ENCODE measurements around the gene GMEB1. TPM values are rescaled to one million over a fixed set of nuclear protein-coding genes. Genes with fewer than 3 reads are reported as not detected.

Gene GMEB1
- total and polyA plus RNA-seq, 2 donors (not counting 1 experiment from before 2014, with no cell fraction given): 7.5 to 21.7 TPM

DNA sequence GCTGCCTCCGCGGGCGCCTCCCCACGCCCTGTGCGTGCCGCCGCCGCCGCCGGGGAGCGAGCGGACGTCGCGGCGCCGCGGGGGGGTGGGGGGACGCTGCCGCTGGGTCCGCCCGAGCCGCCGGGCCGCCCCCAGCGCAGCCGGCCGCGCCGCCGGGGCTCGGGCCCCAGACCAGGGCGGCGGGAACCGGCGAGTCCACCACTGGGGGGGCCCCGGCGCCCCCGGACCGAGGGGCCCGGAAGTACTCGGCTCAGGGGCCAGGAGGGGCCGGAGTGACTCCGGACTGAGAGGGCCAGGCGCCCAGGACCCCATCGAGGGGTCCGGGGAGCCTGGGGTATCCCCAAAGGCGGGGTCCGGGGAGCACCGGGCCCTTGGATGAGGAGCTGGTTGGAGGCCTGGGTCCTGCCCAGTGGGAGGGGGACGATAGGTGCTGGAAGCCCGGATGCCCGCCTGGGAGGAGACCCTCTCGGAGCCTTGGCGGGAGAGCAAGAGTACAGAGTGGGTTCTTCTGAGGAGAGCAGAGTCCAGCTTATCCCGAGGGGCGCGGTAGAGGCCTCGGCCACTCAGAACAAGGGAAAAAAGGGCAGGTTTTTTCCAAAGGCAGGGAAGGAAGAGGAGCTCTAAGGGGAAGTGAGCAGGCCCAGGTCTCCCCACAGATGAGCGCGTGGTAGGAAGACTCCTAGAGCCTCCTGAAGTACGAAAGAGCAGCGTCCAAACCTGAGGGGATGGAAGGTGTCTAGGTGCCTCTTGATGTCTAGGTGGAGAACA lies 556 bp downstream of the GMEB1 start:
- H3K27me3 Mint-ChIP-seq: no peaks in the 10 kb centered on the region
- DNase-seq (peak; percentile 82), ATAC-seq (ENCODE audit: low read depth) (peak; percentile 79)
- WGBS (ENCODE audit: insufficient coverage): under 1% methylated on average over 63 of the region's 63 CpGs
- peaks cover 19% of the 10 kb centered on the region for H3K4me1 Mint-ChIP-seq
- peaks cover 5 to 24% of the 10 kb centered on the region in 2 donors for H3K4me1 ChIP-seq (ENCODE audit: control insufficient read depth in 2 of 2, insufficient read depth in 2 of 2, low read length in 2 of 2)
- H3K79me2 ChIP-seq (ENCODE audit: control insufficient read depth, insufficient read depth, low read length): peaks cover 38% of the 10 kb centered on the region
- no peaks in the 10 kb centered on the region for H4K20me1 ChIP-seq (ENCODE audit: control insufficient read depth, insufficient read depth, low read length, poor library complexity, severe bottlenecking)
- H3K27ac ChIP-seq (ENCODE audit: low read length in 2 of 2): peak overlapping the region; percentile 95 to 98
- peak overlapping the region; percentile 96 for H3K4me2 ChIP-seq (replicated peaks; ENCODE audit: low read depth, low read length, poor library complexity, severe bottlenecking)
- H3K4me3 Mint-ChIP-seq: peak overlapping the region; percentile 94
- ChIA-PET CTCF (interaction anchor here (1.5 to 3.8 kb wide), 5 partner anchors 21 to 208 kb away, joined by 5 to 23 read pairs (median 8); partner anchors contain the start of genes RNU11, TAF12 and YTHDF2), POLR2A (interaction anchor here (0.8 to 3.2 kb wide), 9 partner anchors 20 to 512 kb away, joined by 4 to 67 read pairs (median 6); partner anchors contain the start of genes MED18, RCC1, RNU11 and SRSF4)
- peak overlapping the region; percentile 68 to 95 (median 93) for H3K4me3 ChIP-seq (ENCODE audit: control extremely low read depth in 1 of 5, extremely low read depth in 1 of 5, insufficient read depth in 1 of 5, low read depth in 2 of 5, low read length in 4 of 5)
- TF ChIP-seq EZH2 (IDR thresholded peaks at IDR 0.05; ENCODE audit: borderline replicate concordance, insufficient read depth, low read depth, low read length, poor library complexity, severe bottlenecking): no peak
- TF ChIP-seq, protein P1, sequence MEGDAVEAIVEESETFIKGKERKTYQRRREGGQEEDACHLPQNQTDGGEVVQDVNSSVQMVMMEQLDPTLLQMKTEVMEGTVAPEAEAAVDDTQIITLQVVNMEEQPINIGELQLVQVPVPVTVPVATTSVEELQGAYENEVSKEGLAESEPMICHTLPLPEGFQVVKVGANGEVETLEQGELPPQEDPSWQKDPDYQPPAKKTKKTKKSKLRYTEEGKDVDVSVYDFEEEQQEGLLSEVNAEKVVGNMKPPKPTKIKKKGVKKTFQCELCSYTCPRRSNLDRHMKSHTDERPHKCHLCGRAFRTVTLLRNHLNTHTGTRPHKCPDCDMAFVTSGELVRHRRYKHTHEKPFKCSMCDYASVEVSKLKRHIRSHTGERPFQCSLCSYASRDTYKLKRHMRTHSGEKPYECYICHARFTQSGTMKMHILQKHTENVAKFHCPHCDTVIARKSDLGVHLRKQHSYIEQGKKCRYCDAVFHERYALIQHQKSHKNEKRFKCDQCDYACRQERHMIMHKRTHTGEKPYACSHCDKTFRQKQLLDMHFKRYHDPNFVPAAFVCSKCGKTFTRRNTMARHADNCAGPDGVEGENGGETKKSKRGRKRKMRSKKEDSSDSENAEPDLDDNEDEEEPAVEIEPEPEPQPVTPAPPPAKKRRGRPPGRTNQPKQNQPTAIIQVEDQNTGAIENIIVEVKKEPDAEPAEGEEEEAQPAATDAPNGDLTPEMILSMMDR (IDR thresholded peaks at IDR 0.05): no peak
- peak overlapping the region; percentile 99 for H3K27ac Mint-ChIP-seq
- H3K9ac ChIP-seq (ENCODE audit: low read length): peak overlapping the region; percentile 94
- H3K27me3 ChIP-seq (replicated peaks in 1 of 4; ENCODE audit: control extremely low read depth in 1 of 4, control insufficient read depth in 3 of 4, insufficient read depth in 4 of 4, low read length in 3 of 4): no peaks in the 10 kb centered on the region
- no peaks in the 10 kb centered on the region for H3K36me3 ChIP-seq (replicated peaks in 1 of 2; ENCODE audit: control extremely low read depth in 1 of 2, control insufficient read depth in 1 of 2, extremely low read depth in 1 of 2, insufficient read depth in 2 of 2, low read length in 1 of 2)
- intact Hi-C loops (cut with micrococcal nuclease): loop anchor here (1.0 to 5.0 kb wide), 5 partner anchors 21 to 422 kb away; partner anchors contain the start of genes RNU11, TAF12, TRNAU1AP and YTHDF2
- H2AFZ ChIP-seq (ENCODE audit: insufficient read depth, low read depth, low read length, poor library complexity, severe bottlenecking): peak overlapping the region; percentile 77
- H3K9me3 ChIP-seq (ENCODE audit: control extremely low read depth in 1 of 3, control insufficient read depth in 2 of 3, insufficient read depth in 1 of 3, low read length in 2 of 3): no peaks in the 10 kb centered on the region
- no peaks in the 10 kb centered on the region for H3K9me3 Mint-ChIP-seq (ENCODE audit: insufficient read depth)

Data from B cell (primary cell).